NK-92 (cell line): ENCODE data around the gene GRAP.

Source experiments
- DNase-seq: peaks from one replicate; lab custom pipeline; 2025; ENCODE audit not compliant: unreplicated experiment; lab: John Stamatoyannopoulos, UW

The GRAP gene

DNA sequence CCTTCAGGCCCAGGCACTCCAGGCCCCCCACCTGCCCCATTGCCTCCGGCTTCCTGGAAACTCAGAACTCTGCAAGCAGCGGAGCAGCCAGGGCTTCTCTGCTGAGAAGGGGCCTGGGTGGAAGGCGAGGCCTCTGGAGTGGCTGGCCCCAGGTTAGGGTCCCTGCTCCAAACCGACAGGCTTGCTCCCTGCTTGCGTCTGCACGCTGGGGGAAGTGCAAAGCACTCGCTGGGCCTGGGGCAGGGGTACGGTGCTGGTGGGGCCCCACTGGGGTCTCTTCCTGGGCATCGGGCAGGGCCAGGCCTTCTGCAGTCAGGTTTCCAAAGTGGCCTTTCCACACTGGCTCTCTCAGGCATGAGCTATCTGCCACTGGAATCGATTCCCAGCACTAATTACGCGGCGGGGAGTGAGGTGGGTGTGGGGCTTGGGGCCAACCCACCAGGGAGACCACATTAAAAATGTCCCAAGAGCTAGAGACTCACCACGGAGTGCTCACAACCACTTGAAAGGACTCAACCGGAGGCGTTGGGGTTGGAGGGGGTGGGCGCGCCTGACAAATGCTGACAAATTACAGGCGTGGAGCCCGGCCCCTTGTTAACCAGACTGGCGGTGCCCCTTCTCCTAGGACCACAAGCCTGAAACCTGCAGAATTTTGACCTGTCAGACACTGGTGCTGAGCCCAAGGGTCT lies 60.1 kb downstream of the GRAP start:
- DNase-seq, result no peak

DNA sequence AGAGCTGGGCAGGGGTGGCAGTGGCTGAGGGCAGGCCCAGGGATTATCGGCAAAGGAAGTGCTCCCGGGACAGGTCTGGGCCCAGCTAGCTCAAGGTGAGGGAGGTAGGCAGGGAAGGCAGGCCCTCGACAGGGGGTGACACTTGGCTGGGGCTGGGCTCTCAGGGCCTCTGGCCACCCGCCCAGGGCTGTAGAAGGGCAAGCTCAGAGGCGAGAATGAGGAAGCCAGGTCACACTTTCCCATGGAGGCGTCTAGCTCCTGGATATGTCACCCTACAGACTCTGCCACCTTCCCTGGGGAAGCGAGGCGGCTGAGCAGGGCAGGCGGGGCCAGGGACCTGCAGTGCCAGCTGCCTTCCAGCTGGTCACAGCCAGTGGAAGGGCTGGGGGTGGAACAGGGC lies 61.3 kb downstream of the GRAP start:
- no peak for DNase-seq

DNA sequence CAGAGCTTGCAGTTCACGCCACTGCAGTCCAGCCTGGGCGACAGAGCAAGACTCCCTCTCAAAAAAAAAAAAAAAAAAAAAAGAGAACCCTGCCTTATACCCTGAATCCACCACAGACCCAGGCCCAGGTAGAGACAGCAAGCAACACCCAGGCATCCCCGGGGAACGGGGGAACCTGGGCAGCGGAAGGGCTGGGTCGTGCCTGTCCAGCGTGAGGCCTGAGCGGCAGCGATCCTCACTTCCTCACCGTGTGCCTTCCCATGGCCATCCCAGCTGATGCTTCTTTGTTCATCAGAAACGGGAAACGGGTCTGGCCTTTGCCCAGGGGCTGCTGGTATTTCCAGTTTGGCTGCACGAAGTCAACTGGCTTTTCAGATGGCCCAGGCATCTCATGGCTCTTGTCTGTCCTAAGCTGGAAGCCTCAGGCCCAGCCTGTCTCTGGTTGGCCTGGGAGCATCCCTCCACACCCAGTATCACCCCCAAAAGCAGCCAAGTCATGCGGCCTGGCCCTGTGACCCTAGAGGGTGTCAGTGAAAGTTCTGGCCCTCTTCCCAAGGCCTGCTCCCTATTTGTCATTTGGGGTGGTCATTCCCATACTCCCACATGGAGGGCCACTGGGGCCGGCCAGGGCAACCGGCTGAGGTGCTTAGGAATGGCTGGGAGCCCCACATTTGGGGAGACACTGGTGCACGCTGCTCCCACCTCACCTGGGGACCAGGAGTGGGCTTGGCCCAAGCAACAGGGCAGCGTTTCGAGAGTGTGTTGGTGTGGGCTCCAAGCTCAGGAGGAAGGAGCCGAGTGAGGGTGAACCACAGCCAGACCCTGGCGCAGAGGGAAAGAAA lies 62.3 kb downstream of the GRAP start:
- DNase-seq, result no peak

DNA sequence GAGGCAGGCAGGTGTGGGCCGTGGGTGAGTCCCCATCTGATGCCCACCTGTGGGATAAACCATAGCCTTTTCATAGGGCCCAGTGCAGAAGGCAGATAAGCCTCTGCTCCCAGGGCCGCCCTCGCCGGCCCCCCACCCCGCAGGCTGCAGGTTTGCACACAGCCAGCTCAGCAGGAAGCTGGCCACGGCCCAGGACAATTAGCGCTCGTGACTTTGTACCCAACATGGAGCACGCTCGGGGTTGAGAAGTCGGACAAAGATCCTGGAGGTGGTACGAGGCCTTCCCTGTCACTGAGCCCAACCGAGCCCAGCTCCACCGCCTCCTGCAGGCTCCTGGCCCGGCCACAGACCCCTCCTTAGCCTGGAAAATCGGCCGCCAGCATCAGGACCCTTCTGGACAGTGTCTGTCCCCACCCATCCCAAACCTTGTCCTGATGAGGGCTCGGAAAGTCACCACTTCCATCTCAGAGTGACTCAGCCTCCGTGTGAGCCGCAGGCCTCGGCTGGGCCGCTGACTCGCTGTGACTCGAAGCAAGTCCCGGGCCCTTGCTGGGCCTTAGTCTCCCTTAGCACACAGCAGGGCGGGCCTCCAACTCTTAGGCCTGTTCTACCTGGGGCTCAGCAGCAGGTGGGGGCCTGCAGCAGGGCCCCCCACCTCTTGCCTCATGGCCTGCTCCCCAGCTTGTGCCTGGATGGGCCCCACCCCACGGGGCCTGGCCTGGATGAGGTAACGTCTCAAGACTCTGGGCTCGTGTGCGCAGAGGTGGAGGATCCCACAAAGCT lies 64.9 kb downstream of the GRAP start:
- DNase-seq, result no peak

DNA sequence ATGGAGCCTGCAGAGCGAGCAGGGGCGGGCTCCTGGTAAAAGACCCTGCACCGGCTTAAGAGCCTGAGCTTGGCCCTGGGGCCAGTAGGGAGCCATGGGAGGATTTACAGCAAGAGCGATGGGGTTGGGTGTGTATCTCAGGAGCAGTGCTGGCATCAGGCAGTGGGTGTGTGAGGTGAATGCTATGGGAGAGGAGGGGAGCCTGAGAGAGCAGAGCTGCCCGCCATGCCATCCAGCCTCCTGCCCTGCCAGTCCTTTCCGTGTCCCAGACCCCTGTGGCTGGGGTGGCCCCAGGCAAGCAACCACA lies 65.5 kb downstream of the GRAP start:
- DNase-seq, result no peak

DNA sequence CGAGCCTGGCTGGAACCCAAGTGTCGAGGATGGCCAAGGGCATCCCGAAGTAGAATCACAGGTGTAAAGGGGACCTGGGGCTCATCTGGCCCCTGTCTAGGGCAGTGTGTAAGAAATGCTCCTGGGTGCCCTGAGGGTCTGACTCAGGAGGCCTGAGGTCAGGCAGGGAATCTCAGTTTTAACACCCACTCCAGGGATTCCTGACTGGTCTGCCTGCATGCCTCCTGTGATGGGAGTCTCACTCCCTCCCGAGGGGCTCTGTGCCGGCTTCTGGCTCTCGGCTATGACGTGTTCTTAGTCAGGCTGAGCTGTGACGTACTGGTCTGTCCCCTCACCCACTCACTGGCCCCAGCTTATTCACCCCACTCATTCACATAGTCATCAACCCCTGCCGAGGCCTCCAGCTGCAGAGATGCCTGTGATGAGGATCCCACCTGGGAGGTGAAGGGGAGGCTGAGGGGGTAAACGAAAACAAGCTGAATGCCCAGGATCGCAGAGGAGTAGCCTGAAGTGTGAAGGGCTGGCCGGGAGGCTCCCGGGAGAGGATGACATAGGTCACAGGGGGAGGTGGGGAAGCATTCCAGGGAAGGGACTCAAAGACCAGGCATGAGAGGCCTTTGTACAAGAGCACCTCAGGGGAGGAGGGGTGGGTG lies 65.9 kb downstream of the GRAP start:
- DNase-seq, result no peak

DNA sequence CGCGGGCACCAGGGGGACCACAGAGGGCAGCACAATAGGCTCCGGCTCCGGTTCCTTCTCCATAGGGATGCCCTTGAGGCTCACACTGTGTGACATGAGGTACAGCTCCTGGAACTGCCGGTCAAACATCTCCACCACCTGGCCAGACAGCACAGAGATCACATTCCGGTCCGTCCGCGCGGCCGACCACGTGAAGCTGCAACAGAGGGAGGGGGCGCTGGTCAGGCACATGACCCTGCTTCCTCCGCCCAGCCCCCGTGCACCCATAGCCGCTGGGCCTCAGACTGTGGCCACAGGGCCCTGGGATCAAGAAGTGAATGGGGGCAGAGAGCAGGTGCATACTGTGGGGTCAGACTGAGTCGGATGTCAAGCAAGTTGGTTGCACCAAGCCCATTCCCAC lies 68.1 kb downstream of the GRAP start:
- DNase-seq, result no peak

DNA sequence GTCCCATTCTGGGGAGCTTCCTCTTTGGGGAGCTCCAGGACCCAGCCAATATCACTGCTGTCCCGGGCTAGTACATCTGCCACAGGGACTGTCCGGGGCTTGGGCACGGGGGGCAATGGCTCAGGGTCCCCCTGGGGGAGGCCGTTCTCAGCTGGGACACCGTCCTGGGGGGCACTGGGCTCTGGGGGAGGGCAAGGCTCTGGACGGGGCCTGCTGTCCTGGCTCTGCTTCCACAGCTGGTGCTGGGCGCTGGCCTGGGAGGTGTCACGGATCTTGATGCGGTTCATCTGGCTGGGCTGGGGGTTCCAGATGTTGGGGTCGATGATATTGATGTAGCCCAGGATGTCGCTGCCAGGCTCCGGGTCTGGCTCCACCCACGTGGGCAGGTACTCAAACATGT lies 68.7 kb downstream of the GRAP start:
- no peak for DNase-seq

DNA sequence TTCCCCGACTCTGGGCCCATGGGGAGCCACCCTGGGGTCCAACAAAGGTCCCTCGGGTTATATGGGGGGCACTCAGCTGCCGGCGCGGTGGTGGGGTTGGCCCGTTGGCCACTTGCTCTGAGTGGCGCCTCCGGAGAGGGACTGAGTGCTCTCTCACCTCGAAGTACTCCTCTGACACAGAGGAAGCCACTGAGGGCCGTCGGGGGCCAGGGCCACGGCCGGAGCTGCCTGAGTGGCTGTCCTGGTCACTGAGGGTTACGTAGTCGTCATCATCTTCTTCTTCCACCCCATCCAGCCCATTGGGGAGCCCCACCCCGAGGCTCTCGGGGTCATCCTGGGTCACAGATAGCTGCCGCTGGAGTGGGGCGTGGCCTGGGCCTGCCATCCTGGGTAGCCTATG lies 69.1 kb downstream of the GRAP start:
- DNase-seq, result no peak

DNA sequence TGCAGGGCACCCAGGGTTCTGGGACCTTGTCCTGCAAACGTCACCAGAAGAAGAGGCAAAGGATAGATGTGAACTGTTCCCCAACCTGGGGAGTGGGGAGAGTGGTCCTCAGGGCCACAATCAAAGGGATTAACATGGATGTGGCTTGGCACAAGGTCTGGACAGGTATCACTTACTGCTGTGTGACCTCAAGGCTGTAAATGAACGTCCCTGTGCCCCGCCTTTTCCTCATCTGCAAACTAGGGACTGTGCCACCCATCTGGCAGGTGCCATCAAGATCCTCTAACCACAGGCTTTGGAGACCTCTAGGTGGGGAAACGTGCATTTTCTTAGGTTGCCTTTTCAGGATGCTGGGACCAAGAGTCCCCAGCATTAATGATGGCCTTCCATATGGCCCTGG lies 69.7 kb downstream of the GRAP start:
- no peak for DNase-seq

DNA sequence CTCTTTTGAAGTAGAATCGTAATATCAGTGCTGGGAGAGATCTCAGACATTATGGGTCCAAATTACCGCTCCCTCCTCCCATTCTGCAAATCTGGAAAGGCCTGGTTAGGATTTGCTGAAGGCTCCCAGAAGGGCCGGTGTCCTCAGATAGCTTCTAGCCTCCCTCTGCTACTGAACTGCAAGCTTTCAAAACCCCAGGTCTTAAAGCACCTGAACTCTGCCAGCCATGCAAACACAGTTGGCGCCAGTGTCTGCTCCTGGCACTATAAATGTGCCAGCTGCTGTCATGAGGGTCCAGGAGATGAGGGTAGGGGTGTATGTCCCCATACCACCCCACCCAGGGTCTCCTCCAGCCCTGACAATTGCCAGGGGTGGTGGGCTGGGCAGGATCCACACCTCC lies 70.6 kb downstream of the GRAP start:
- DNase-seq, result no peak

DNA sequence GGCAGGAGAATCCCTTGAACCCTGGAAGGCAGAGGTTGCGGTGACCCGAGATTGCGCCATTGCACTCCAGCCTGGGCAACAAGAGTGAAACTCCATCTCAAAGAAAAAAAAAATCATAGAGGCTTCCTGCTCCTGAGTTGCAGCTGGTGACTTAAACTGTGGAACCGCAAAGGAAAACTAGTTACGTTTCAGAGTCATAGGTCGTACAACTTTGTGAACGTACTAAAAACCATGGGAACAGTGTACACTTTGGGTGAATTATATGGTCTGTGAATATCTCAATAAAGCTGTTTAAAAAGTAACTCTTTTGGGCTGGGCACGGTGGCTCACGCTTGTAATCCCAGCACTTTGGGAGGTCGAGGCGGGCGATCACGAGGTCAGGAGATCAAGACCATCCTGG lies 71.2 kb downstream of the GRAP start:
- DNase-seq, result no peak

DNA sequence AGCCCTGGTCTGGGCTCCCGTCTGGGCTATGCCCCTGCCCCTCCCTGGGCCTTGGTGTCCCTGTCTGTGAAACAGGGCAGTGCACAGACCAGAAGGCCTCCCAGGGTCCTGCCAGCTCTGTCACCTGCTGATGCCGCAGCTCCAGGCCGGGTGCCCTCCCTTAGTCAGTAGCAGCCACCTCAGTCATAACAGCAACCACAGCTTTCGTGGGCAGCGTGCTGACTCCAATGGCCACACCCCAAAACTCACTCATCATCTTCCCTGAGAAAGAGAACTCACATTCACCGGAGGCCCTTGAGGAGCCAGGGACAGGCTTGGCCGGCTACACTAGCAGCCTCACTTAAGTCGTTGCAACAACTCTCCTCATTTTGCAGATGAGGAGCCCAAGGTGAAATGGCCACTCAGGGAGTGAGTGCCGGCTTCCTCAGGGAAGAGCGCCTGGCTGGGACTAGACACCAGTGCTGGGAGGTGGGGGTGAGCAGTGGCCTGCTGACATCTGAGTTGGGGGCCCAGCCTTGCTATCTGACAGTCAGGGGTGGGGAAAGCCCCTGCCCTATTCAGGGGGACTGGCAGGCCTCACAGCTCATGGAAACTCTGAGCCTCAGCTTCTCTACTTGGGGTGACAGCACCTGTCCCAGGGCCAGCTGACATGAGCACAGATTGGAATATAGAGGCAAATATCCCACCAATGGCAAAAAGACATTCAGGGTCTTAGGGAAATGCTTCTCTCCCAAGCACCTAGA lies 72.2 kb downstream of the GRAP start:
- no peak for DNase-seq

DNA sequence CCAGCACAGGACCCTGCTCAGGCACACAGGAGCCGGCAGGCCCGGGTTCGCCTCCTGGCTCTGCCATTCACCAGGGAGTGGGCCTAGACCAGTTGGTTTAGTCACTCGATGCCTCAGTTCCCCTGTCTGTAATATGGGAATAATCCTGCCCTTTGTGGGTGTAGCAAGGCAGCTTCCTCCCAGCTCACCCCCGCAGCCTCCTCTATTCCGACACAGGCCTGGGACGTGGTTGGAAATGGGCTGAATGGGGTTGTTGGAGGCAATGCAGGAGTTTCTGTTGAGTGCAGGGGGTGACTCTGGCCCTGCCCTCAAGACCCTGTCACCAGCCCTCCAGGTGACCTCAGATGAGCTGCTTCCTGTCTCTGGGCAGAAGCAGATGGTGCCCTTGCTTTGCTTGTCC lies 75.0 kb downstream of the GRAP start:
- no peak for DNase-seq
